GM12878 (cell line): Measurements from ENCODE around the gene LEKR1. TPM values are rescaled to one million over a fixed set of nuclear protein-coding genes. Genes with fewer than 3 reads are reported as not detected.

Experiments
- ATAC-seq: fragments of 200-7000 bp; cut with Tn5 transposase; 3 replicates; pipeline ENCODE4 v1.9.1; 2020; ENCODE audit warnings: mild to moderate bottlenecking, moderate library complexity
- BruUV-seq: library from RNA; stranded (reverse); fragments of 400-500 nt; replicated peaks from 2 replicates; lab custom pipeline; 2021; lab: Mats Ljungman, UMichigan
- CTCF ChIA-PET: fragments of 300-600 bp; sonication (Branson Sonifier 250); formaldehyde crosslinking; extraction: SDS; loops from one replicate; lab custom pipeline; 2021; ENCODE audit warnings: inconsistent platforms; lab: Yijun Ruan, JAX
- POLR2A ChIA-PET: fragments of 350-600 bp; formaldehyde crosslinking; extraction: SDS; loops from one replicate; lab custom pipeline; 2021; ENCODE audit warnings: inconsistent platforms; lab: Charles Lee
- RAD21 ChIA-PET: fragments of 300-600 bp; sonication (Branson Sonifier 250); formaldehyde crosslinking; loops from one replicate; lab custom pipeline; 2023; ENCODE audit warnings: antibody characterized with exemption; ENCODE audit not compliant: unreplicated experiment; lab: Charles Lee
- SMC1A ChIA-PET: fragments of 300-600 bp; sonication (Branson Sonifier 250); formaldehyde crosslinking; loops from one replicate; lab custom pipeline; 2023; ENCODE audit not compliant: unreplicated experiment, uncharacterized antibody; lab: Charles Lee
- DNase-seq: peaks from one replicate; pipeline ENCODE4 v3.0.0-alpha.2; 2011; ENCODE audit warnings: low read depth, low spot score
- FAIRE-seq: peaks from 3 replicates; lab custom pipeline; 2011; peaks lifted over from hg19 to GRCh38; lab: Jason Lieb, UNC
- H2AFZ ChIP-seq: 2 replicates; pipeline ENCODE4 v1.6.0; 2011; ENCODE audit warnings: low read depth, low read length, control low read depth; ENCODE audit not compliant: control insufficient read depth
- H3K27ac ChIP-seq: 2 replicates; pipeline ENCODE4 v1.5.1; 2011; ENCODE audit warnings: control low read depth; ENCODE audit not compliant: control insufficient read depth, insufficient read depth
- H3K27me3 ChIP-seq, 2 experiments: replicated peaks in 1 of 2; 2 replicates each; pipeline versions ENCODE4 v1.6.0 to v1.6.1; 2011; ENCODE audit warnings: low read length in 1 of 2; ENCODE audit not compliant: control insufficient read depth in 2 of 2, insufficient read depth in 2 of 2
- H3K36me3 ChIP-seq, 2 experiments: 2 replicates each; pipeline ENCODE4 v1.5.1; 2011; ENCODE audit warnings: low read length in 1 of 2; ENCODE audit not compliant: control insufficient read depth in 2 of 2, insufficient read depth in 2 of 2
- H3K4me1 ChIP-seq: 2 replicates; pipeline ENCODE4 v1.6.1; 2011; ENCODE audit warnings: mild to moderate bottlenecking, low read length, moderate library complexity, mixed read lengths; ENCODE audit not compliant: control insufficient read depth, insufficient read depth
- H3K4me2 ChIP-seq: 2 replicates; pipeline ENCODE4 v1.6.0; 2011; ENCODE audit warnings: control low read depth; ENCODE audit not compliant: control insufficient read depth, insufficient read depth
- H3K4me3 ChIP-seq: fragments of 200-600 bp; sonication (generic); 2 replicates; pipeline ENCODE4 v1.5.1; 2016
- H3K79me2 ChIP-seq: 2 replicates; pipeline ENCODE4 v1.6.0; 2011; ENCODE audit warnings: low read length; ENCODE audit not compliant: control insufficient read depth, insufficient read depth
- H3K9ac ChIP-seq: 2 replicates; pipeline ENCODE4 v1.8.0; 2011; ENCODE audit warnings: low read length, control low read depth, mixed read lengths; ENCODE audit not compliant: control insufficient read depth, insufficient read depth
- H3K9me3 ChIP-seq: replicated peaks from 3 replicates; pipeline ENCODE4 v1.5.1; 2011; ENCODE audit warnings: mild to moderate bottlenecking, low read length; ENCODE audit not compliant: control insufficient read depth, insufficient read depth
- H4K20me1 ChIP-seq: 2 replicates; pipeline ENCODE4 v1.6.0; 2011; ENCODE audit not compliant: control insufficient read depth, insufficient read depth
- BHLHE40 ChIP-seq, 2 experiments: fragments of 450-650 bp in 1 of 2; IDR thresholded peaks; 2 replicates each; pipeline ENCODE4 v1.6.1; 2011 to 2017; ENCODE audit warnings: low read depth in 2 of 2, borderline replicate concordance in 1 of 2, improper control_type of control experiment in 1 of 2, low read length in 1 of 2, mild to moderate bottlenecking in 1 of 2
- NR2C1 ChIP-seq: fragments of 450-650 bp; IDR thresholded peaks from 2 replicates; pipeline ENCODE4 v1.6.1; 2017; ENCODE audit warnings: antibody characterized with exemption, mild to moderate bottlenecking, moderate library complexity
- USF2 ChIP-seq: IDR thresholded peaks from 2 replicates; pipeline ENCODE4 v1.6.1; 2011; ENCODE audit warnings: low read depth, low read length, improper control_type of control experiment, borderline replicate concordance
- in situ Hi-C: fragments of 300-500 bp; cut with MboI; formaldehyde crosslinking; loops from 9 replicates; pipeline ENCODE4 v1.14.3; 2018; ENCODE audit warnings: mixed read lengths
- intact Hi-C: fragments of 100-400 bp; cut with micrococcal nuclease; formaldehyde crosslinking; loops from one replicate; pipeline ENCODE4 v1.14.2; 2022; ENCODE audit not compliant: unreplicated experiment
- polyA plus RNA-seq, 11 experiments: library from polyadenylated mRNA; depleted of rRNA in 4 of 11; unstranded in 6 of 11; stranded (reverse) in 5 of 11; fragments of >200 nt; fragmentation: Nextera tagmentation in 4 of 11; fragmentation: Illumina TruSeq in 1 of 11; extraction: Ambion mirVana in 4 of 11; extraction: Trizol in 1 of 11; gene quantifications; 1 replicate in 1 of 11; 2 replicates in 10 of 11; pipeline versions ENCODE4 v1.2.1 to v1.2.3, GENCODE V29; 2011 to 2016; ENCODE audit warnings: inconsistent platforms in 2 of 11, missing spikeins in 2 of 11, low read depth in 1 of 11
- total RNA-seq, 4 experiments: library from RNA; depleted of rRNA in 3 of 4; stranded (reverse); fragments of >200 nt in 3 of 4; fragmentation: Illumina TruSeq in 1 of 4; extraction: Trizol in 1 of 4; gene quantifications; 2 replicates each; pipeline versions ENCODE4 v1.2.1 to v1.2.3, GENCODE V29; 2013 to 2021
- TF ChIP-seq, protein P1 (sequence below): IDR thresholded peaks from 2 replicates; pipeline ENCODE4 v1.6.1; 2012; ENCODE audit warnings: low read depth, low read length, improper control_type of control experiment

Gene LEKR1
- total and polyA plus RNA-seq, 10 of the 15 experiments (the other 5 are each of a cell fraction or from before 2014, with no cell fraction given) = 0.48 to 3.2 (median 1.3) TPM

GRCh38 chr3:156843071-156843808, 17.1 kb downstream of the LEKR1 start (continued):
- TF ChIP-seq USF2 (no peak), BHLHE40 (IDR thresholded peaks at IDR 0.05; ENCODE audit: borderline replicate concordance in 1 of 2, low read depth in 2 of 2, low read length in 1 of 2) (no peak)
- TF ChIP-seq, protein P1, sequence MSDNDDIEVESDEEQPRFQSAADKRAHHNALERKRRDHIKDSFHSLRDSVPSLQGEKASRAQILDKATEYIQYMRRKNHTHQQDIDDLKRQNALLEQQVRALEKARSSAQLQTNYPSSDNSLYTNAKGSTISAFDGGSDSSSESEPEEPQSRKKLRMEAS = no peak
- TF ChIP-seq, all 136 proteins: peak for 0

DNA sequence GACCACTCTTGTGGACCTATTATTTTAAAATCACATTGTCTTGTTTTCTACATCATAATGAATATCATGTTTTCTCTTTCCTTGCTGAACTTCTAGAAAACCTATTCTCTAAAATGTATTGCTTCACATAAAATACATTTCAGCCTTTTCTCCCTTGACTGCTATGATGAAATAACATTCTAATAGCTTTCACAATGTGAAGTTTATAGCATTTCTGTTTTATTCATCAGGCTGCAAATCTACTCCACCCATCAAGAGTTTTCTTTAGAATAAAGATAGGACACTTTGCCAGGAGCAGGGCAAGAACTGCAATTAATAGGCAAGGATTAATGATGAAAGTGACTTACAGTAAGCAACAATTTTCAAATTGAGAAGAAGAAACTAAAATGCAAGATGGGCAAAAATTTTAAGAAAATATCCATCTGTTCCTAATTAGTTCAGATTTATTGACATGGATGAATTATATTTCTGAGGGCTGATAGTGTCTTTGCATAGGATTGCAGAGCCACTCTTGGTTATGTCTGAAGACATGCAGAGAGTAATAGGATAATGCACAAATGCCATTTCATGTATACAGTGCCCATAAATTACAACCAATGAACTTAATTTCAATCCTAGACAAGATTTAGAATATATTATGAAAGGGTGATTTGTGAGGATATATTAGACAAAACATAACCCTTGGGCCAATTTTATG, 21.7 kb downstream of the LEKR1 start:
- H3K9ac ChIP-seq = no peak overlapping the region
- intact Hi-C loops = no loop called here
- H3K9me3 ChIP-seq = no peaks in the 10 kb centered on the region
- ATAC-seq = no peak
- CTCF ChIA-PET = no interaction called here
- no peak overlapping the region for H3K27ac ChIP-seq
- BruUV-seq = no TSS peak
- H3K36me3 ChIP-seq = no peaks in the 10 kb centered on the region
- H3K4me1 ChIP-seq = no peaks in the 10 kb centered on the region
- no peak overlapping the region for H2AFZ ChIP-seq
- H3K79me2 ChIP-seq = no peaks in the 10 kb centered on the region
- no peak for FAIRE-seq
- H4K20me1 ChIP-seq = no peaks in the 10 kb centered on the region
- in situ Hi-C loops = no loop called here
- H3K4me2 ChIP-seq = no peak overlapping the region
- TF ChIP-seq NR2C1 = no peak
- SMC1A ChIA-PET = no interaction called here
- H3K4me3 ChIP-seq = no peak overlapping the region
- RAD21 ChIA-PET = no interaction called here
- no peak for DNase-seq
- POLR2A ChIA-PET = no interaction called here
- H3K27me3 ChIP-seq = no peaks in the 10 kb centered on the region
